GM18867 (cell line): ENCODE results near the gene GDI2.
"Not testable (repeated sequence)": the region's sequence is repeated elsewhere in the genome, so short reads cannot be mapped to it uniquely, and the experiment has no call there.

Experiments
- ATAC-seq: cut with Tn5 transposase; IDR thresholded peaks from one replicate; pipeline ENCODE4 v1.9.1; 2021; ENCODE audit warnings: mild to moderate bottlenecking, moderate library complexity; ENCODE audit not compliant: unreplicated experiment

Gene GDI2

GRCh38 chr10:5813341-5814109 lies at the start of gene GDI2:
GDI2 (minus strand) TSS chr10:5813434; CDS start chr10:5813258, 176 bp downstream.
- peak; percentile 79 for ATAC-seq

GRCh38 chr10:5862360-5862961 lies 49.2 kb upstream of the GDI2 start:
- peak; percentile 96 for ATAC-seq

DNA sequence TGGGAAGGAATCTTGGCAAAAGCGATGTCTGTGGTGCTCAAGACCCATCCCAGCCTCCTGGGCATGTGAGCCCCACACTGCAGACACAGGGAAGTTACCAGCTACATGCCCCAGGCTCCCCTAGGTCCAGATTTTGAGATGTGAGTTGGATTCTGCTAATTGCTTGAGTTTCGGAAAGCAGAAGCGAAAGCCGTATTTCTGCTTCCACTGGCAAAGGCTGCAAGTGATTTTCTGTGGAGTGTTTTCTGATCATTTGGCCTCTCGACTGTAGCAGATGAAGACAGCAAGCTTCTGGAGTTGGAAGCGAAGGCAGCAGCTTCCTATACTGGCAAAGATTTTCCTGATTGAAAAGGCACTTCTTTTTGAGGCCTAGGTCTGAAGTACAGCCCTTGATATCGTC lies 46.8 kb upstream of the GDI2 start:
- ATAC-seq = no peak

GRCh38 chr10:5858811-5859210 lies 45.6 kb upstream of the GDI2 start:
- no peak for ATAC-seq

GRCh38 chr10:5856701-5857004 lies 43.4 kb upstream of the GDI2 start:
- ATAC-seq = no peak

- no peak for ATAC-seq
Observed at GRCh38 chr10:5855979-5856700, 42.9 kb upstream of the GDI2 start.

- no peak for ATAC-seq
Observed at GRCh38 chr10:5854131-5854475, 40.9 kb upstream of the GDI2 start.

DNA sequence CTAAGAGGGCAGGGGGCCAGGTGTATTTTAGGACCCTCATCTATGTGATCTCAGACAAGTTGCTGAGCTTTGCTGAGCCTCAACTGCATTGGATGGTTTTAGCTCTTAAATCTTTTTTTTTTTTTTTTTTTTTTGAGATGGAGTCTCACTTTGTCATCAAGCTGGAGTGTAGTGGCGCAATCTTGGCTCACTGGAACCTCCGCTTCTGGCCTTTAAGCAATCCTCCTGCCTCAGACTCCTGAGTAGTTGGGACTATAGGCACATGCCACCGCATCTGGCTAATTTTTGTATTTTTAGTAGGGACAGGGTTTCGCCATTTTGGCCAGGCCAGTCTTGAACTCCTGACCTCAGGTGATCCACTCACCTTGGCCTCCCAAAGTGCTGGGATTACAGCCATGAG lies 33.4 kb upstream of the GDI2 start:
- ATAC-seq = not testable (repeated sequence)

DNA sequence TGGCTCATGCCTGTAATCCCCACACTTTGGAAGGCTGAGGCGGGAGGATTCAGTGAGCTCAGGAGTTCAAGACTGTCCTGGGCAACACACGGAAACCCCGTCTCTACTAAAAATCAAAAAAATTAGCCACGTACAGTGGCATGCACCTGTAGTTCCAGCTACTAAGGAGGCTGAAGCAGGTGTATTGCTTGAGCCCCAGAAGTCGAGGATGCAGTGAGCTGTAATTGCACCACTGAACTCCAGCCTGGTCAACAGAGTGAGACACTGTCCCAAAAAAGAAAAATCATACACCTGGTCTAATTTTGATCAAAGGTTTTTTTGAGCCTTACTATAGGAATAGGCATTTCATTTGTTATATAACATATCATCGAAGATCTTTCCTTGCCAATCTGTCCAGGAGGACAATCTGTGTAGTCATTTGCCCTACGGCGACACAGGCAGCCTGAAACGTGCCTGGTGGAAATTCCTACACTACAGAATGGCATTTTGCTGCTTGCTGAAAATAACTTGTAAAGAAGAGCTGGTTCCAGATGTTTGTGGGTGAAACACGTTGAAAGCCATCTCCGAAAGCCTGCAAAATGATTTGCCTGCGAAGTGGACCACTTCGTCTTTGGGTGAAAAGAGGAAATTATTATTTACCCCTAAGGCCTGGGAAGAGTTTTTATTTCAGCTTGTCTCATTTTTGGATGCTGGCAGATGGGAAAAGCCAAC lies 31.3 kb upstream of the GDI2 start:
- ATAC-seq = no peak

DNA sequence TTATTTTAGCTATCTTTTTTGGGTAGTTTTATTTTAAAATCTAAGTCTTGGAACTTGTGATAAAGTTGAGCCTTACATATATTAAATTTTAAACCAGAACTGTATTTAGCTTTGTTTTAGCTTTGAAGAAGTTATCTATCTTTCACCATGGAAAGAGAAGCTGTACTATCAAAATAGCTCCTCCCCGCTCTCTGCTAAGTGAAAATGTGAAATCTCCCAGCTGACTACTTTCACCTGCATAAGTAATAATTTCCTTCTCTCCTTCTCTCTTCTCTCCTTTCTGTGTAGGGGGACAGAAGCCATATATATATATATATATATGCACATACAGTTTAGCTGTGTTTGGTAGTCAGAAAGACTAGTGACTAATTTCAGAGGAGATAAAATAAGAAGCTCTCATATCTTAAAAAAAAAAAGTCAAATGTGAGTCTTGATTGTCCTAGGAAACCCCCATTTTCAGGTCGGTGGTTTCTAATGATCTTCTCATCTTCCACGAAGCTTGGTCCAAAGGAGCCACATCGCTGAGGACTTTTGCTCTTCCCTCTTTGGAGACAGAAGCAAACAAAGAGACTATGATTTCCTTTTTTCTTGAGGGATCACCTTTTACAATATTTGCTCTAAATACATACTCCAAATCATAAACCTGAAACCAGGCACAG lies 30.6 kb upstream of the GDI2 start:
- ATAC-seq = no peak

GRCh38 chr10:5841965-5842364 lies 28.7 kb upstream of the GDI2 start:
- ATAC-seq = no peak

GRCh38 chr10:5840314-5841307 lies 27.4 kb upstream of the GDI2 start:
- peak; percentile 83 for ATAC-seq

DNA sequence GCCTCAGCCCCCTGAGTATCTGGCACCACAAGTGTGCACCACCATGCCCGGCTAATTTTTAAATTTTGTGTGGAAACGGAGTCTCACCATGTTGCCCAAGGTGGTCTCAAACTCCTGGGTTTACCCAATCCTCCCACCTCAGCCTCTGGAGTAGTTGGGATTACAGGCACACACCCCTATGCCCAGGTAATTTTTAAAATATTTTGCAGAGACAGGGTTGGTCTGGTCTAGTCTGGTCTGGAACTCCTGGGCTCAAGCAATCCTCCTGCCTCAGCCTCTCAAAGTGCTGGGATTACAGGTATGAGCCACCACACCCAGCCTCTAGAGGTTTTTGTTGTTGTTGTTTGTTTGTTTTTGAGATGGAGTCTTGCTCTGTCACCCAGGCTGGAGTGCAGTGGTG lies 22.9 kb upstream of the GDI2 start:
- ATAC-seq = not testable (repeated sequence)

DNA sequence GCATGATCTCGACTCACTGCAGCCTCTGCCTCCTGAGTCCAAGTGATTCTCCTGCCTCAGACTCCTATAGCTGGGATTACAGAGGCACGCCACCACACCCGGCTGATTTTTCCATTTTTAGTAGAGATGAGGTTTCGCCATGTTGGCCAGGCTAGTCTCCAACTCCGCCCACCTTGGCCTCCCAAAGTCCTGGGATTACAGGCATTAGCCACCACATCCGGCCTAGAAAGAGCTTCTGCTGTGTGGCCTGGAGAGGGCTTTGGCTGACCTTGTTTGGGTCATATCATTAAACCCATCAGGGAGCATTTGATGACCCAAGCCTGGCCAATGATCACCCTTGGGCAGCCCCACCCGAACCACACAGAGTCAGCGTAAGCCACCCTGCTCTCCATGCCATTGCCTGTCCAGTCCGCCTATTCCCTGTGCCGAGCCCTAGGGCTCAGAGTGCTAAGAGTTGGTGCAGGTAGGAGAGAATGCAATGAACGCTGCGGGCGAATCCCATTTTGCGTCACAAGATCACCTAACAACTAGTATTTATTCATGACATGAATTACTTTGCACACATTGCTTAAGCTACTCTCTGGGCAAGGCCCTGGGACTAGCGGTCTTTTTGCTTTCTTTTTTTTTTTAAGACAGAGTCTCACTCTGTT lies 22.3 kb upstream of the GDI2 start:
- ATAC-seq = no peak

DNA sequence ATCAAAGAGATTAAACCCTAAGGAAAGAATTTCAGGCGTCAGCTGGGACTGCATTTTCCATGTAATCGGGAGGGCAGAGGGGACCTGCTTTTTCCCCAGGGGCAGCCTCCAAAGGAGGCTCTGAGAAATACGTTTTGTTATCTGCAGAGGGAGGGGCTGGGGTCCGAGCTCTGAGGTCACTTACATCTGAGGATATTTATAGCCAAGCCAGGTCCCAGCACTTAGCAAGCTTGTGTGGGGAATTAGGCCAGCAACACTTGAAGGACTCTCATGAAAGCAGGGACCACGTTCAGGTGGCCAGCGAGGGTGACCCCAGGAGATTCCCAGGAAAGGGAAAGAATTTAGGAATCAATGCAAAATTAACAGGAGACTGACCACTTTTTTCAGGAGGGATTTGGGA lies 20.6 kb upstream of the GDI2 start:
- no peak for ATAC-seq

- ATAC-seq = no peak
Observed at GRCh38 chr10:5832946-5833345, 19.7 kb upstream of the GDI2 start.

DNA sequence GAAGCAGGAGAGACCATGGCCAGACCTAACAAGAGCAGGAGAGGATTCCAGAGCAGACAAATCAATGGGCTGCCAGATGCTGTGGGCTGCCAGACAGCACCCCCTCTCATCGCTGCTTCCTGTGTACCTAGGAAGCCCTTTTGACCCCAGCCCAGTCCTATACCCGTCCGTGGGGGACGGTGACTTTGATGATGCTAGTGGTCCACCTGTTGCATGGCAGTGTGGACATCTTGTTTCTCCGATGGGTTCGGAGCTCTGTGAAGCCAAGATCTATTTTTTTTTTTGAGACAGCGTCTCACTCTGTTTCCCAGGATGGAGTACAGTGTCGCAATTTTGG lies 18.2 kb upstream of the GDI2 start:
- no peak for ATAC-seq

- ATAC-seq = no peak
Observed at GRCh38 chr10:5830629-5831445, 17.6 kb upstream of the GDI2 start.

DNA sequence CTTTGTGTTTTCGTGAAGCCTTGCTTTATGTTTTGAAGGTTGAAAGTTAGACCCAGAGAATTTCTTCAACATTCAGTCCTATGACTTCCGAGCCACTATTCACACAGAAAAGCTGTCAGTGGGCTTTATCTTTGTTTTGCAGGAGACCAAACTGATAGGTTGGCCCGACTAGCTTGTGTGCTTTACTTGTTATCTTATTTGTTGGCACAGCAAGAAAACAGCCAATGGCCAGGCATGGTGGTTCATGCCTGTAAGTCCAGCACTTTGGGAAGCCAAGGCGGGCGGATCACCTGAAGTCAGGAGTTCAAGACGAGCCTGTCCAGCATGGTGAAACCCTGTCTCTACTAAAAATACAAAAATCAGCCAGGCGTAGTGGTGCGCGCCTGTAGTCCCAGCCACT lies 16.0 kb upstream of the GDI2 start:
- no peak for ATAC-seq
